GM12864 (cell line): Measurements from ENCODE around the gene NELFCD.

ENCODE experiments used
- DNase-seq: peaks from one replicate; pipeline ENCODE4 v3.0.0-alpha.2; 2011; ENCODE audit warnings: low read depth
- H3K4me3 ChIP-seq: 2 replicates; pipeline ENCODE4 v1.5.1; 2011; ENCODE audit warnings: mild to moderate bottlenecking, low read depth, low read length, control low read depth
- CTCF ChIP-seq: IDR thresholded peaks from 2 replicates; pipeline ENCODE4 v1.5.1; 2011; ENCODE audit warnings: low read depth, mild to moderate bottlenecking, moderate library complexity, low read length, control low read depth, inconsistent platforms; ENCODE audit errors: missing control alignments

NELFCD gene

GRCh38 chr20:58995461-58996225 is 14.6 kb downstream of the NELFCD start:
- H3K4me3 ChIP-seq = no peak overlapping the region
- no peak for DNase-seq
- TF ChIP-seq CTCF = no peak

- TF ChIP-seq CTCF = no peak
- DNase-seq = no peak
- no peak overlapping the region for H3K4me3 ChIP-seq
Measured at GRCh38 chr20:58996226-58996611, 15.2 kb downstream of the NELFCD start.

- no peak overlapping the region for H3K4me3 ChIP-seq
- DNase-seq = no peak
- no peak for TF ChIP-seq CTCF
Measured at GRCh38 chr20:58997141-58997770, 16.2 kb downstream of the NELFCD start.

GRCh38 chr20:58998656-58999055 is 17.6 kb downstream of the NELFCD start:
- no peak overlapping the region for H3K4me3 ChIP-seq
- no peak for TF ChIP-seq CTCF
- no peak for DNase-seq

- DNase-seq = no peak
- TF ChIP-seq CTCF = no peak
Measured at GRCh38 chr20:59000326-59000725, 19.3 kb downstream of the NELFCD start.

GRCh38 chr20:59001068-59001448 is 20.0 kb downstream of the NELFCD start:
- DNase-seq = no peak
- no peak overlapping the region for H3K4me3 ChIP-seq
- TF ChIP-seq CTCF = no peak

More at GRCh38 chr20:59000326-59000725, 19.3 kb downstream of the NELFCD start:
- H3K4me3 ChIP-seq = no peak overlapping the region
